ENCODE data around the gene TNRC6B.

TNRC6B gene

GRCh38 chr22:40329466-40329865, 151.7 kb downstream of the TNRC6B start:
- no peak for DNase-seq (ENCODE audit: low read depth)

DNA sequence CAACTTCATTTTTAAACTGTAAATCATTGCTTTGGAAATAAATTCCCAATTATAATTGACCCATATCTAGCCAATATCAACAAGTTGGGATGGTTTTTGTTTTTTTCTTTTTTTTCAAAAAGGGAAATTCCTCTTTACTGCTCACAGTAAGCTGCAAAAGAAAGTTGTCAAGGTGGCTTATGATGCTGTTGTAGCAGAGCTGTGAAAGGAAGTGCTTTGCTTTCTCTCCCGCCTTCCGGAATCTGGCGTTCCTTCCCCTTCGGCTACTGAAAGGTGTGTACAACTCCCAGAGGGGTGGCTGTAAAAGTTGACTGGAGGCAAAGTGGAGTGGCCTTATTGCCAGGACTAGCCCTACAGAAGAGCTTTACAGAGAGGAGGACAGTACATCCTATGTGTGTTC, 152.4 kb downstream of the TNRC6B start:
- no peak for DNase-seq (ENCODE audit: low read depth)

- no peak for DNase-seq (ENCODE audit: low read depth)
Measured at GRCh38 chr22:40330615-40331014, 152.9 kb downstream of the TNRC6B start.

- DNase-seq (ENCODE audit: low read depth) = no peak
Measured at GRCh38 chr22:40331706-40332105, 154.0 kb downstream of the TNRC6B start.

GRCh38 chr22:40332319-40332781, 154.6 kb downstream of the TNRC6B start:
- no peak for DNase-seq (ENCODE audit: low read depth)

GRCh38 chr22:40334060-40334459, 156.3 kb downstream of the TNRC6B start:
- no peak for DNase-seq (ENCODE audit: low read depth)

DNA sequence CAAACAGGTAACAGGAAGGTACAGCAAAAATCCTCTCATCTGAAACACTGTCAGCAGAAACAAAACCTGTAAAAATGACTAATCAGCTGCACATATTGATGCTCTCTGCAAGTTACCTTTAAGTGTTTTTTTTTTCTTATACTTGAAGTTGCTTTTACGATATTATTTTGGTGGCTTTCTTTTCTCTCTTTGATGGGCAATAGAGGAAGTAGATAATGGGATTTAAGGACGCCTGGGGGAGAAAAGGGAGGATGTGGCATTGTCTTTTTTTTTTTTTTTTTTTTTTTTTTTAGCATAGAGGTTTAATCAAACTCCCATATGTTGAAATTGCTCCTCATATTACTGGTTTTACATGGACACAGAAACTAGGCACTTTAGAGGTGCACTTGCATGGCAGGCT, 157.2 kb downstream of the TNRC6B start:
- no peak for DNase-seq (ENCODE audit: low read depth)

DNA sequence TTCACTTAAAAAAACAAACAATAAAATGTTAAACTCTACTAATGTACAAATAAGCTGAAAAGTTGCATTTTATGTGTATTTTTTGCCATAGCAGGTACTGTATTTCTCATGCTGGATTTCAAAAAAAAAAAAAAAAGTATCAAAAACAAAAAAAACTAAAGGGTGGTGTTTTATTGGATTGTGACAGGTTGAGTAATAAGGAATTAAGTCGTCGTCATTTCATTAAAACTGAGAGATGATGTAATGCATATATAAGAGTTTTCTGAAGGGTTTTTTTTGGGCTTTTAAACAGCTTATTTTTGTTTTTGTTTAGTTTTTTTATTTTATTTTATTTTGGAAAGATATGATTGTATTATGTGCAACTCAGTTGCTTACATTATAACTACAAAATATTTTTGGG, 157.6 kb downstream of the TNRC6B start:
- DNase-seq (ENCODE audit: low read depth) = no peak

GRCh38 chr22:40340044-40340443, 162.3 kb downstream of the TNRC6B start:
- DNase-seq (ENCODE audit: low read depth) = no peak

DNA sequence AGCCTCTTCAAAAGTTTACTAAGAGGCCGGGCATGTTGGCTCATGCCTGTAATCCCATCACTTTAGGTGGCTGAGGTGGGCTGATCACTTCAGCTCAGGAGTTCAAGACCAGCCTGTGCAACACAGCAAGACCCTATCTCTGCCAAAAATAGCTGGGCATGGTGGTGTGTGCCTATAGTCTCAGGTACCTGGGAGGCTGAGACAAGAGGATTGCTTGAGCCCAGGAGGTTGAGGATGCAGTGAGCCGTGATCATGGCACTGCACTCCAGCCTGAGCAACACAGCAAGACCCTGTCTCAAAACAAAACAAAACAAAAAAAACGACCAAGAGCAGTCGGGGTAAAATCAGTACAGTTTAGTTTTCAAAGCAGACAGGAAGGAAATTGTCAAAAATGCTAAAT, 163.9 kb downstream of the TNRC6B start:
- DNase-seq (ENCODE audit: low read depth) = no peak

DNA sequence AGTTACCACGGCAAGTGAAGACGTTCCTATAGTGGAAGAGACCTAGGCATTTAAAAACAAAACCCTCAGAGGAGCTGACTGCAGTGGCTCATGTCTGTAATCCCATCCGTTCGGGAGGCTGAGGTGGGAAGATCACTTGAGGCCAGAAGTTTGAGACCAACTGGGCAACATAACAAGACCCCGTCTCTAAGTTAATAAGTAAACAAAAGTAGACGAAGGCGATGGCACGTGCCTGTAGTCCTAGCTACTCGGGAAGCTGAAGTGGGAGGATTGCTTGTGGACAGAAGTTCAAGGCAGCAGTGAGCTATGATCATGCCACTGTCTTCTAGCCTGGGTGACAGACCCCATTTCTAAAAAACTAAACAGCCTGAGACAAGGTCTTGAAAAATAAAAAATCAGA, 164.8 kb downstream of the TNRC6B start:
- no peak for DNase-seq (ENCODE audit: low read depth)

DNA sequence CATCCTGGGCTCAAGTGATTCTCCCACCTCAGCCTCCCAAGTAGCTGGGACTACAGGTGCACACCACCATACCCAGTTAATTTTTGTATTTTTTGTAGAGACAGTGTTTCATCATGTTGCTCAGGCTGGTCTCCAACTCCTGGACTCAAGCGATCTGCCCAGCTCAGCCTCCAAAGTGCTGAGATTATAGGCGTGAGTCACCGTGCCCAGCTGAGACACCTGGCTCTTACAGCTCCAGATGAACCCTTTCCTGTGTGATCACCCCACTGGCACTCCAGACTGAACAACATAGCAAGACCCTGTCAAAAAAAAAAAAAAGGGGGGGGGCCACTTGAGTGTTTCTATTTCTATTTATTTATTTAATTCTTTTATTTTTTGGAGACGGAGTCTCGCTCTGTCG, 167.5 kb downstream of the TNRC6B start:
- no peak for DNase-seq (ENCODE audit: low read depth)

DNA sequence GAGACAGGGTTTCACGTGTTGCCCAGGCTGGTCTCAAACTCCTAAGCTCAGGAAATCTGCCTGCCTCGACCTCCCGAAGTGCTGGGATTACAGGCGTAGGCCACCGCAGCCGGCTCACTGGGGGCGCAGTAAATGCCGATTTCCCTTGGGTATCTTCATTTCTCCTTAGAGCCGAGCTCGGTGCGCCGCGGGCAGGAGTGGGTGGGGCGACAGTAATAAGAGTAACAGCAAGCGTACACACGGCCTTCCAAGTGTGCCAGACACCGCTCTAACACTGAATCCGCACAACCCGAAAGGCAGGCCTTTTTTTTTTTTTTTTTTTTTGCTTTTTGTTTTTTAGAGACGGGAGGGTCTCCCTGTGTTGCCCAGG, 168.1 kb downstream of the TNRC6B start:
- DNase-seq (ENCODE audit: low read depth) = no peak

DNA sequence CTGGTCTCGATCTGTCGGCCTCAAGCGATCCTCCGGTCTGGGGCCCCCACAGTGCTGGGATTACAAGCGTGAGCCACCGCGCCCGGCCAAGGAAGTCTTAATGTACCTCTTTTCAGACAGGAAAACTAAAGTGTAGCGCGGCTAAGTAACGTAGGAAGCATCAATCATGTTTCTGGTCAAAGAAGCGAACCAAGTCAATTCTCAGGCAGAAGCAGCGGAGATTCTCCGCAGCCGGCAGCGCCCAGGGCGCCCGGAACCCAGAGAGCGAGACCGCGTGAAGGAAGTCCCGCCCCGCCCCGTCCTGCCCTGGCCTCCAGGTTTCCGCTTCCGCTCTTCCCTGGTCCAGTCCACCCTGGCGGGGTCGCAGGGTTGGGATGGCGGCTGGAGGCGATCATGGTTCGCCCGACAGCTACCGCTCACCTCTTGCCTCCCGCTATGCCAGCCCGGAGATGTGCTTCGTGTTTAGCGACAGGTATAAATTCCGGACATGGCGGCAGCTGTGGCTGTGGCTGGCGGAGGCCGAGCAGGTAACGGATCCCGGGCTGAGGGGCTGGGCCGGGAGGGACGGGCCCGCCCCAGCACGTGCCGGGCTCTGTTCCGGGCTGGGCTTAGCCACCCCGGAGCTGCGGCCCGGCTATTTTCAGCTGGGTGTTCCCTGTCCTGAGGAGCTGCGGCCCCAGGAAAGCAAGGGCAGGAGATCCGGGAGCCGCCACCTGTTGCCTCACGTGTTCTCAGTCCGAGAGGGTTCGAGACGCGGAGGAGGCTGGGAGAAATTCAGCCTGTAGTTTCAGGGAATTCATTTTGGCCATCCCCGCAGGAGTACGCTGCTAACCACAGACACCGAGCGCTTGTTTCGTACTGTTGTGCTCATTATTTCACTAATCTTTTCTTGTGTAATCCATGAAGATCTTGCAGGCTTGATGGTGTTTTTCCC, 168.7 kb downstream of the TNRC6B start, which contains the start of gene ADSL:
ADSL (plus strand) TSS at position 316 of the 934 bp plus-strand sequence; CDS start at position 375, 59 bp downstream.
- DNase-seq (ENCODE audit: low read depth) = peak; percentile 85

DNA sequence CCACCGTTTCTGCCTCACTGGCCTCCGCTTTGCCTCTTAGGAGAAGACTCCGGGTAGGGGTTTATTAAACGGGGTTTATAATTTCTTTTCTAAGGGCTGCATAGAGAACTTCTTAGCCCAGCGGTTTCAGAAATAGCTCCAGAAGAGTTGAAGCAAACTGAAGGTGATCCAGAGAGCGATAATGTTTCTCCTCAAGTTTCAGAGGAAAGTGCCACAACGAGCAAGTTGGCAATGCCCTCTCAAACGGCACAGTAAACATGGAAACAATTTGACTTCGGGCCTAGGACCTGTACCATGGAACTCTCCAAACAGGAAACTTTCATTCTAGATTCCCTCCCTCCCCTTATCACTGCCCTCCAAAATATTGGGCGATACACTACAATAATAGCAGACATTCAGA, 169.6 kb downstream of the TNRC6B start:
- no peak for DNase-seq (ENCODE audit: low read depth)

DNA sequence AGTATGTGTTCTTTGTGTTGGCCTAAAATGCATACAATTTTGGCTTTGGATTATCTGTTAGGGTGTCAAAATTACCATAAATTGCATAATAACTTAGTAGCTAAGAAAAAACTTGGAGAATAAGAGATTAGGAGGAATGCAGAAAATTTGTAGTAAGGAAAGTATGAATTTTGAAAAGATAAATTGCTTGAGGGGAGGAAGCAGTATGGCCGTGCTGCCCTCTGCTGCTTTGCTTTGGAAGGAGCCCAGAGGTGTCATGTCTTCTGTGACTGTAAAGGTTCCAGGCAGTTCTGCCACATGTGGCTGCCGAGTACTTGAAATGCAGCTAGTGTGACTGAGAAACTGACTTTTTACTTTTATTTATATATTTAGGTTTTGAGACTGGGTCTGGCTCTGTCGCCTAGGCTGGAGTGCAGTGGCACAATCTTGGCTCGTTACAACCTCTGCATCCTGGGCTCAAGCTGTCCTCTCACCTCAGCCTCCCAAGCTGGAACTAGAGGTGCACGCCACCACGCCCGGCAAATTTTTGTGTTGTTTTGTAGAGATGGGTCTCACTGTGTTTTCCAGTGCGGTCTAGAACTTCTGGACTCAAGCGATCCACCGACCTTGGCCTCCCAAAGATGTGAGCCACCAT, 170.4 kb downstream of the TNRC6B start:
- DNase-seq (ENCODE audit: low read depth) = peak; percentile 45

GRCh38 chr22:40352763-40353162, 175.0 kb downstream of the TNRC6B start:
- no peak for DNase-seq (ENCODE audit: low read depth)

GRCh38 chr22:40361100-40361499, 183.4 kb downstream of the TNRC6B start:
- DNase-seq (ENCODE audit: low read depth) = no peak

DNA sequence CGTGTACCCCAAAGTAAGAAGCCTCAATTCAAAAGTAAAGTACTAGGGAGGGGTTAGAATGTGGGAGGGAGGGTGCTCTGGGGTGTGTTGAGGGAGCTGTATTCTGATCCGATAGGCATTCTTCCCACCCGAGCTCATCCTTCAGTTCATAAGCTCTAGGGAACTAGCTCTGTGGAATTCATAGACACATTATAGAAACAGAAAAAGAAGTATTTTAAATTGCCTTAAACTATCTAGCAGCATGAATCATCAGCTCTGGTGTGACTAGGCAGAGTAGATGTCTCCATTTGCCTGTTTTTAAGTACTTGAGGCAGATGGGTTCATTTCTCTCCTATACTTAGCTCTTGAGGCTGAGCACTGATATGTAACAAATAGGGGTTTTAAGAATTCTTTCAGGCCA, 185.3 kb downstream of the TNRC6B start:
- no peak for DNase-seq (ENCODE audit: low read depth)

DNA sequence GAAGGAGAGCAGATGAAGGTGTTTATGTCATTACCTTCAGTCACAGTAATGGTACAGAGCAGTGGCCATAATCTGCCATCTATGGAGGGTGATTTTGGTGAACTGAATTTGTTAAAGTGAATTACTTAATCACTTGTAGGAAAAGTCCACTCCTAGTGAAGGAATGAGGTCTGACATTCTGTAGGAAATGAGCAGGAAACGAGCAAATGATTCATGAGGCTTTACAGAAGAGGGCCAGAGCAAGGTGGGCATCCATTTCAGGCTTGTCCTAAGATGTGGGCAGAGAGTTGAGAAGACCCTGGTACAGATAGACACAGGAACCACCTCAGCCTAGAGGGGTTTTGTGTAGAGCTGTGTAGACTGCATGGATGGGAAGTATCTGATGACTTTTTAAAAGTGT, 186.7 kb downstream of the TNRC6B start:
- no peak for DNase-seq (ENCODE audit: low read depth)

DNA sequence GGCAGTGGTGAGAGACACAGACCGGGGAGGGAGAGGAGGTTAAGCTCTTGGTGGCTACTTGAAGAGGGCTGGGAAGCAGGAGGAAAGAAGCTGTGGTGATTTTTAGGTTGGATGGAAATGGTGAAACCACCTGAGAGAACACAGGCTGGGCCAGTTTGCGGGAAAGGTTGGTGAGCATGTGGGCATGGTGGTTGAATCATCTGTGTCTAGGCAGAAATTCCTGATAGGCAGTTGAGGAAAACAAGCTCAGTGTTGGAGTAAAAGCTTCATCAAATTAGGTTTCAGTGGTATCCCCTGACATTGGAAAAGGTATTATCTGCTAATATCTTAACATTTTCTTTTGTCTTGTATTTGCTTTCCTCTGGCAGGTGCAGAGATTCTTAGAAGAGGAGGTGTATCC, 188.3 kb downstream of the TNRC6B start:
- no peak for DNase-seq (ENCODE audit: low read depth)

GRCh38 chr22:40367342-40367741, 189.6 kb downstream of the TNRC6B start:
- no peak for DNase-seq (ENCODE audit: low read depth)

GRCh38 chr22:40368016-40368415, 190.3 kb downstream of the TNRC6B start:
- DNase-seq (ENCODE audit: low read depth) = no peak
